Activated T-helper 1 cell treated with Interleukin-2 at 50 U/mL for 16 hours (primary cell): ENCODE measurements around the gene GFOD1.

Experiments used
- DNase-seq: peaks from one replicate; pipeline ENCODE4 v3.0.0-alpha.2; 2020; ENCODE audit warnings: low read depth

GFOD1 gene

DNA sequence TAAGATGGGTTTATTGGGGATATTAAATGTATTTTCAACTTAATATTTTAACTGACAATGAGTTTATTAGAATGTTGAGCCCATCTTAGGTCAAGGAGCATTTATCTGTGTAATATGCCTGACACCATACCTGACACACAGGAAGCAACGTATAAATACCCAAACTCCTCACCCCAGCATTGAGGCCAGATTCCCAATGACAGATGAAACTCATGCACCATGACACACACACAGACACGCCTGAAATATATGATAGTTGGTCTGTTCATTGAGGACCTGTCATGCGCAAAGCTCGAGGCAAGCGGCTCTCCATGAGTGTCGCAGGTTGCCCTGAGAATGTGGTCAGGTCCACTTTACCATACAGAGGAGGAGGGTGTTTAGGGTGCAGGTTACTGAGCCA is 64.1 kb downstream of the GFOD1 start:
- no peak for DNase-seq

DNA sequence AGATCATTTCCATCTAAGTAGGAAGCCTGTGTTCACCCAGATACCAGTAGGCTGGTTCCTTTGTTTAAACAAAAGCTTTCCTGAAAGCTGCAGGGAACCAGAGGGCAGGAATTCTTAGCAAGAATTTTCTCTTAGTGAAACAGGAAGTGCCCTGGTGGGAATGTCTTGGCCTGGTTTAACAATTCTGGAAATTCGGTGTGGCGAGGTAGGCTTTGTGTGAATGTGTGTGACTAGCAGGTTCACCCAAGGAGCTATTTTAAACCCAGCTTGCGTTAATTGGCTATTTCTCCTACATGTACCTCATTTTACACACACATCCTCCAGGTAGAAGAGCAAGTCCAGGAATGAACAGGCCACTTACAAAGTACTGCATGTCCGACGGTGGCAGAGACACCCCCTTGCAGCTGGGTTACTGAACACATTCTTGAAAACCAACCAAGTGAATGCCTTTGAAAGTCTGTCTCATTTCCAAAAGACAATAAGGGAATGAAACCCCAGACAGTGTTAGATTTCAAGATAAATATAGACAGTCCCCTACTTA is 64.6 kb downstream of the GFOD1 start:
- no peak for DNase-seq

DNA sequence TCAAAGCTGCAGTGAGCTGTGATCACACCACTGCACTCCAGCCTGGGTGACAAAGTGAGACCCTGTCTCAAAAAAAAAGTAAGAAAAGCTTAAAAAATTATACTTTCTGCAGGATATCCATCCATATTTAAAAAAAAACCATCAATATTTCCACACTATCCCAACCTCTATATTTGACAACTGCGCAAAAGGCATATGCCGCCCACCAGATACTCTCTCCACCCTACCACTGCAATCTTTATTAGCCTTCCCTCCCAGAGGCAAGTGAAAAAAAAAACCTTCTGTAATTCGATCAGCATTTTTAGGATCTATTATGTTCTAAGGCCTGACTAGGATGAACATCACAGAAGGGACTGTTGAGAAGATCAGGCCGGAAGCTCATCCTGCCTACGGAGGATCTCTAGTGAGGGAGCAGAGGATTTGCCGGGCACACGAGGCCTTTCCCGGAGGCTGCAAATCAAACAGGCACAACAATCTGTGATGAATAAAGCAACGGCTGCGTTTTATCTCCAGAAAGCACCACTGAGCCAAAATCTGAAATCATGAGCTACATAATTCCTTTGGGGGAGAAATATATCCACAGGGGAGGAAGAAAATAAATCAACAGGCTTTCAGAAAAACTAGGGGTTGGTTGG is 65.9 kb downstream of the GFOD1 start:
- no peak for DNase-seq

DNA sequence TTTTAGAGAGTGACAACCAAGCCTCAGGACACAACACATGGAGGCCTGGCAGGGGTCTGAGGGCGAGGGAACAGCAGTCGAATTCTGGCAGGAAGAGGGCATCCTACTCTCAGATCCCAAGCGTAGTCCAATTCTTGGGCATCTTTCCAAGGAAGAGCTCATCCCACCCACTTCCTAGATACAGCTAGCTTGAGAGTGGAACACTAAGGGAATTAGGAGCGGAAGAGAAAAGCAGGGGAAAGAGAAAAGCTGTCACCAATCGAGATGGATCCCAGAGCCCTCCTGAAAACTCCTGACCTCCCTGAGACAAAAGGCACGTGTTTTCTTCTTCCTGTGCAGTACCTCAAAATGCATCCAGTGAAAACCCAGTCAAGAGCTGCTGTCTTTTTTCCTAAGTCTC is 67.1 kb downstream of the GFOD1 start:
- no peak for DNase-seq

DNA sequence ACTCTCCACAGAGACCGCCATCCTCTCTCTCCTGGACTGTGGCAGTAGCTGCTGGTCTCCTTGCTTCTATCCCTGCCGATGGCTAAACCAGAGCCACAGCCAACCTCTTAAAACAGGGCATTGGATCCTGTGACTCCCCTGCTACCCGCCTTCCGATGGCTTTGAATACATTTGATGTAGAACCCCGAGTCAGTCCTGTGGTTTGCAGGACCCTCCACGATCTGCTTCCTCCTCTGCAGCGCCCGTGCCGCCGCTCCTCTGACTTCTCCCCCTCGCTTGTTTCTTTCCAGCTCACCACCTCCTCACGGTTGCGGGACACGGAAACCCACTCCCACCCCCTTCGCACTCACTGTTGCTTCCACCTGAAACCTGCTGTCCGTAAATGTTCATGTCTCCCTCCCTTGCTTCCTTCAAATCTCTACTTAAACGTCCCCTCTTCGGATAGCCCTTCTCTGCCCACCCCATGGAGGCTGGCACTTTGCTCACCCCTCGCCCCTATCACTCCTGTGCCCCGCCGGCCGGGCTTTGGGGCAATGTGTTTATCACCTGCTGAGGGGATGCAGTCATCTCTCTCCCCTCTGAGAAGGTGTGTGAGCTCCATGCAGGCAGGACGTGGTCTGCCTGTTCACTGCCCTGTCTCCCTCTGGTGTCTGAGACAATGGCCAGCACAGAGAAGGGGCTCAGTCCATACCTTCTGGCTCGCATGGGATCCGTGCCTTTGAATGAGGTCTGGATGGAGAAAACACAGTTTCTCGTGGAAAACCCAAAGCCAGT is 67.8 kb downstream of the GFOD1 start:
- no peak for DNase-seq

DNA sequence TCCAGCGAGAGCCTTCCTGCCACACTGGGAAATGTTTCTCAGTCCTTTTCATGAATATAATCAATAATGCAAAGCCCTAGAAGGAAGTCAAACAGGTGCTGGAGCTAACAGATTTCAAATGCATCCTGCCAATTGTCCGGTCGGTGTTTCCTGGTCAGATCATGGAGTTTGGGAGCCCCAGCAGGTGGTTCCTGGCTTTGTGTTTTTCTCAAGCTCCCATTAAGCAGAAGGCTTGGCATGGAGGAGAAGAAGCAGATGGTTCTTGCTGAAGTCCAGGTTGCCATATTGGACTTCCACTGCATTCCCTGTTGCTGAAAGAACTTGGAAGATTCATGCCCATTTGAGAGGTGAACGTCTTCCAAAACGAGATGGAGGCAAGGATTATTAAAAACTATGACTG is 68.6 kb downstream of the GFOD1 start:
- no peak for DNase-seq

DNA sequence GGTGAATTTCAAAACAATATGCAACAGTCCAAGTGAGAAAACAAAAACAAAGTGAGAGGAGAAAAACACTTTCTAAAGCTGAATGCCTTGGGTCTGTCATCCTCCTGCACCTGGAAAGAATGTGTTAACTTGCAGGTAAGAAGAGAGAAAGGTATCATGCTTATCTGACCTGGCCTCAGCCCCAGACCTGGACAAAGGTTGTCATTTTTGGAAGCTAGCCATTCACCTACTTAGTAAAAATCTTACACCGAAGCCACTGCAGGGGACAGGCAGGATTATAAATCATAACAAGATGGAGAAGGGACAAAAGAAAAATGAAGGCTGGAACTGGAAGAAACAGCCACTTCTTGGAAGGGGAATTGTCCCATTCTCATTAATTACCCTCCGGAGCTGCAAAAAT is 69.4 kb downstream of the GFOD1 start:
- no peak for DNase-seq

DNA sequence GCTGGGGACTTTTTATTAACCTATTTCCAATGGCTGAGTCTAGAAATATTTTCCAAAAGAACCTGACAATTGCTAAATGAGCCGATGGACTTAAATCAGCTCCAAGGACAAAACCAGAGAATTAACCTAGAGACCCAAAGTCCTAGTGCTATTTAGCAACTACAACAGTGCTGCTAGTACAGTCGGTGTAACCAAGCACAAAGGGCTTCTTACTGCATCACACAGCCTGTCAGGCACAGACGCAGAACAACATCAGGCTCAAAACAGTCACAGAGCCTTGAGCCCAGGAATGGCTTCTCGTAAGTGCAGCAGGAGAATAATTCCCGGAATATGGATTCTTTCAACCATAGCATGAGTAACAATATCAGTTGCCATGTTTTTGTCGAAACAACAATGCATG is 70.0 kb downstream of the GFOD1 start:
- DNase-seq: no peak

DNA sequence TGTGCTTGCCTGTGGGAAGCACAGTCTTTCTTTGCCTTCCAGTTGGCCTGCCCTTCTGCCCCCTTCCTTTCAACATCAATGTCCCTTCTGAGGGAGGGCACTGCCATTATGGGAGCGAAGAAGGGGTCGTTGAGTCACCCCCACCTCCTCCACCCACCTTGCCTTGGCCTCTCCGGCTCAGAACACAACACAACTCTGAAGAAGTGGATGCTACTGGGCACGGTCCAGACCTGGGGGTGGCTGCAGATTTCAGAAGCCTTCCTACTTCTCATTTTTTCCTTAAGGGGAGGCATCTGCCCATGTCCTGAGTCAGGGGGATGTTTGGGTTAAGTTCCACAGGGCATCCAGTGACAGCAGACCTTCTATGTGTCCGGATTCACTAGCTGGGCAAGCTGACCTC is 72.1 kb downstream of the GFOD1 start:
- no peak for DNase-seq

DNA sequence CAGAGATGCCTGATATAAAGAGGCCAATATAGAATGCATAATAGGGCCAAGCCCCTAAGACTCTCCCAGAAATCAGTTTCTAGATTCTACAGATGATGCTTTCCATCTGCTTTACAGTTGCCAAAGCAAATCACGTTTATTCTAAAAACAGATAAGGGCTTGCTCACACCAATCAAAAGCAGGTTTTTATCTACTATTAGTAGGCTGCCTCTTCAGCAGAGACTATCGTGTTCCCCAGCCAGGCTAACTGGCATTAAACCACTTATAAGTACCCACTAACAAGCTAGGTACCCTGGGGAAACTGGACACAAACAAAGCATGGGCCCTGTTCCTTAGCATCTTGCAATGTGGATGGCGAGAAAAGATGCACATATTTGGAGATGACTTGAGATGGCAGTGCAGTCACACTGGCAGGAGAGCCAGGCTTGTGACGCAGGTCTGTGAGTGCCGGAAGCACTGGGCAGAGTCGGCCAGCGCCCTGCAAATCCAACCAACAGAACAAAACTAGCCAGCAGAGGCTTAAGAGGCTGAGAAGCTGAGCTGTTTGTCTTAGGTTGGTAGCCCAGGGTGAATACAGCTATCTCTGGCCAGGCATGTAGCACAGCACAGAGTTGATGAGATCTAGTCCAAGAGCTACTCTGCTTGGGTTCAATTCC is 73.4 kb downstream of the GFOD1 start:
- DNase-seq: no peak

DNA sequence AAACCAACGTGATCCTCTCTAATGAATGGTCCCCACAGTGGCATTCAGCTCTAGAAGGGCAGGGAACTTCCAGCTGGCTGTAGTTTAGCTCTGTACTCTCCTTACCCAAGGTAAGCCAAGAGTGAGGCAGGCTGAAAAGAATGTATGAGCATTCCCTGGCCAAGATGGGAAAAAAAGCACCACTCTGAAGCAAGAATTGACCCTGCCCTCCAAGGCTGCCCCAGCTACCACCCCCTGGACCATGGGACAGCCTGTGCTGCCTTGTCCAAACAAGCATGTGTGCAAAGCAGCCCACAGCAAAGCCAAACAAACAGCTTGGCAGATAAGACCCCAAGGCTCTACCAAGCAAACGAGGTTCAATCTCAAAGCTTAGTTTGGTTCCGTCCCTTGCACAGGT is 73.9 kb downstream of the GFOD1 start:
- no peak for DNase-seq

DNA sequence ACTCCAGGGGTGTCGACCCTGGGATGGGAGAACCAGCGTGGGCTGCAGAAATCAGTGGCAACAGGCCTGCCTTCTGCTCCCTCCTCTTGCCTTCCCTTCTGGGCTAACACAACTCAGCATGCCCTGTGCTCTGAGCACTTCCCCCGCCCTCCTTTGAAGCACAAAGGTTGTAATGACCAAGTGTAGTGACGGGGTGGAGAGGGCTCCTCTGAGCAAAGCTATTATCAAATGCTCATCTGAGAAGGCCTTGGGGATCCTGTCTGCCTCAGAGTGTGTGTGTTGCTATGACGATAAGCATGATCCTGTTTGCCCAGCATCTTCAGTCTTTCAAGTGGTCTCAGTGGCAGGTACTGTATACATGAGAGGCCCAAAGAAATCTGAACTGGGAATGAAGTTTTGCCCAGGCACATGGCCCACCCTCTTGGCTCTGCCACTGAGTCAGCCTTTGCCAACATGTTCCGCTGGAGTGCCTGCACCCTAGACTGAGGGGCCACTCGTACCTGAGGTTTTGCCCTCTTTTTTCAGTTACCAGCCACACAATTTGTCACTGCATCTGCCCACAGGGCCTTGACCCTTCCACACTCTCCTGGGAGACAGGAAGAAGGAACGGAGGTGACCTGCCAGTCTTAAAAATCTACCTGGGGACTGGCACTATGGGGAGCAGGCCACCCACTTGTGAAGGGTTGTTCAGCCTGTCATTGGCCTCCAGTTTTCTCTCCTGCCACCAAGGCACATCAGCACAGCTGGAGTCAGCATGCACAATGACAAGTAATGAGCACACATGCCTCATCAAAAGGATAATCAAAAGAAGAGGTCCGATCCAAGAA is 74.5 kb downstream of the GFOD1 start:
- DNase-seq: no peak

DNA sequence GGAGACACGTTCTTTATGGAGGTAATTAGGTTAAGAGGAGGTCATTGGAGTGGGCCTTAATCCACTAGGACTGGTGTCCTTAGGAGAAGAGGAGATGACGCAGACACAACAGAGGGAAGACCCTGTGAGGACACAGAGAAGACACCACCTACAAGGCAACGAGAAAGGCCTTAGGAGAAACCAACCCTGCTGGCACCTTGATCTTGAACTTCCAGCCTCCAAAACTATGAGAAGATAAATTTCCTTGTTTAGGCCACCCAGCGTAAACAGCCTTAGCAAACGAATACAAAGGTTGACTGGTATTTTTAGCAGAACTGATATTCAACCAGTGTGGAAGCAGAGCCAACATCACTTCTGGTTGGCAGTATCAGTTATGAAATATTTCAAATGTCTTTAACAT is 75.2 kb downstream of the GFOD1 start:
- no peak for DNase-seq

DNA sequence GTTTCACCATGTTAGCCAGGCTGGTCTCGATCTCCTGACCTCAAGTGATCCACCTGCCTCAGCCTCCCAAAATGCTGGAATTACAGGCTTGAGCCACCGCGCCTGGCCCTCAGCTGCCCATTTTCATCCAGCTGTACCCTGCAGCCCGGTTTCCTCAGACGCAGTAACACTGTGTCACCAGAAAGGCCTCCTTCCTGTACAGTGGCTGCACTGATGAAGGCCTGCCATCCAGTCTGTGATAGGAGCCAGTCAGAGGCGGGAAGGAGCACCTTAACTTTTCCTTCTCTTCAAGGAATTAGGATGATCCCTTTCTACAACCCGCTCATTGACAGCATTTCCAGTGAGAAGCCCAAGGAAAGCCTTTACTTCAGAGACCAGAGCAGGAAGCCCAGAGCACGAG is 75.9 kb downstream of the GFOD1 start:
- DNase-seq: no peak

DNA sequence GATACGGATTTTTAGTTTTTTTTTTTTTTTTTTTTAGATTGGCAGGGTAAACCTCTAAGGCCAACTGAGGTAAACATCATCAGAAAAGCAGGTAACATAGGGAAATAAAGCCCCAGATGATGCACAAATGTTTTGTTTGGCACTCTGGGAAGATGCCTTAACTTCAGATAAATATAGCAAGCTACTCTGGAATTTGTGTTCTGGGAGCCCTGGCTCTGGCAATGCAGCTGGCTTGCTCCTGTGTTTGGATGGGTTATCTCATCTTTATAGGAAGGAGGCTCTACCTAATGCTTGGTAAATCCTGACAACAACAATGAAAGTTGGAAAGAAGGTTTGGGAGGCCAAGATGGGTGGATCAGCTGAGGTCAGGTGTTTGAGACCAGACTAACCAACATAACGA is 77.4 kb downstream of the GFOD1 start:
- no peak for DNase-seq

DNA sequence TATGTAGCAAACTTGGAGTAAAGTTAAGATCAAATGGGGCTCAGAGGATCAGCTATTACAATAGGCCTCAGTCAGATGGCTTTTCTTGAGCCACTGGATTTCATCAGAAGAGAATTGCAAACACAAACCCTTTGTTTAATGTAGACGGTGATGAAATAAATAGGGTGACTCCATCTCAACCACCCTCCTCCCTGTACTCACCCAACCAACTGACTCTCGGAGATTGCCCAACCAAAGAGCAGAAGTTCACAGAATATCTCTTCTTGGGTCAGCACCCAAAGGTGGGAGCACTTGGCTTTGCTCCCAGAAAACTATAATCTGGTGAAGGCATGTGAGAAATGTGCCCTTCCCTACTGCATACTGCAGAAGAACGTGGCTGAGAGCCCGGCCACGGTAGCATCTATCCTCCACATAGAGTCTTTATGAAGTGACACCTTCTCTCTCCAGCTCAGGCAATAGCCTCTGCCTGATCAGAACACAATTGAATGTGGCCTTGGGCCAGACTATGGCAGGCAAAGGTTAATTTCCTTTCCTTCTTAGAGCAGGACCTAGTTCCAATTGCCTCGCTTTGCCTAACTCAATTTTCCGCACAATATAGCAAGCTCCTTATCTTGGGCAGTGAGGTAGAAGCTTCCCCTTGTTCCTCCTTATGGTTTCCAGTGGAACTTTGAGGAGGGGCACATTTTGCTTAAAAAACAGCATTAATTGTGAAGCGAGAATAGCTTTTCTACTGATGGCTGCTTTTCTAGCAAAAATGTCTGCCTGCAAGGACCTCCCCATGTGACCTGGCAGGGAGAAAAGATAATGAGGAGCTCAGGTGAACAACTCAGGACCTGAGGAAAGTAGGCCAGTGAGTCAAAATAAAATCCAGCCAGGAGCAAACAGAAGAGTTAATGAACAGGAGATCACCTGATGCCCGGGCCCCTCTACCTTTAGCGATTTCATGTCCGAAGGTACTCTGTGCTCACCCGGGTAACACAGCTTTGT is 79.4 kb downstream of the GFOD1 start:
- DNase-seq: no peak

DNA sequence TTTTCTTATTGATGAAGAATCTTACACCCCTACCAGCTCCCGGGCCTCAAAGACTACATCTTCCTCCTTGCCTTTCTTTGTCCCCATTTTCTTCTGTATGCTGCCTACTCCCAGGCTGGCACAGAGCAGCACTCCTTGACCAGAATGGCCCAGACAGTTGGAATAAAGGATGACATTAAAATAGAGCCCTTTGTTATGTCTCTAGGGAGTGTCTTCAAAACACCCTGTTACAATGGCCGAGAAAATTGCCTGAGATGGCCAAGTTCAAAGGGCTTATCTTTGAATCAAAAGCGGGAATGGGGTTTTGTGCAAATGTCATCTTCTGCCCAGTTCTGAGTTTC is 80.1 kb downstream of the GFOD1 start:
- DNase-seq: no peak

DNA sequence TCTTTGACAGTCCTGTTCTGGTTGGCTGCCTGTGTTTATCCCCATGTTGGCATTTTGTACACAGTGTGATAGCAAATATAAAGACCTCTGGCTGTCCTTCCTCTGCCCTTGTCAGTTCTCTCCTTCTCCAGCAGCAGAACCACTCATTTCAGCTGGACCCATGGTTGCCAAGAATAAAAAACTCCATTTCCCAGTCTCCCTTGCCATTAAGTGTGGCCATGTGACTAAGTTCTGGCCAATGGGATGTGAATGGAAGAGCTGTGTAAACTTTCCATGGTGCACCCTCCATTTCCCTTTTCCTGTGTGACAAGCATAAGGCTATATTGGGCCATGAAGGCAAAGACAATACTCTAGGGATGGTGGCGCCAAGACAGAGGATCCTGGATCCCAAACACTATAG is 80.6 kb downstream of the GFOD1 start:
- DNase-seq: no peak

DNA sequence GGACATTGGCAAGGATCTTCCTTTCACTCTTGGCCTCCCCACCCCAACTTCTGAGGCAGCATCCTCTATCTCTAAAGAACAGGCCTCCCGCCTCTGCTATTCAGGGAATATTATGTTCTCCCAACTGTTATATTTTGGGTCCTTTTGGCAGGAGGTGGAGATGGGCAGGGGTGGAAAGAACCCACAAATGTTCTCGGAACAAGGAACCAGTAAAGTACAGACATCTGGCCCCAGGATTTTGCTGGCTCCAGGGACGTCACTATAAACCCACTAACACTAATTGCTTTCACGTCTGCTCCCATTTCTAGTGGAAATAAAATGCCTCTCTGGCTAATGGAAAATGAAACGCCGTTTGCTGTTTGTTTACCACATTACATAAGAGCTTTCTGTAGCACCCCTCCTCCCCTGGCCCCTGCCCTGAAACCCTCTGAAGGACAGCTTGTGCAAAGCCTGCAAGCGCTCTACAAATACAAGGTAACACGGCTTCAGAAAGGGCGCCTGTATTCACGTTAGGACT is 81.4 kb downstream of the GFOD1 start:
- DNase-seq: no peak

DNA sequence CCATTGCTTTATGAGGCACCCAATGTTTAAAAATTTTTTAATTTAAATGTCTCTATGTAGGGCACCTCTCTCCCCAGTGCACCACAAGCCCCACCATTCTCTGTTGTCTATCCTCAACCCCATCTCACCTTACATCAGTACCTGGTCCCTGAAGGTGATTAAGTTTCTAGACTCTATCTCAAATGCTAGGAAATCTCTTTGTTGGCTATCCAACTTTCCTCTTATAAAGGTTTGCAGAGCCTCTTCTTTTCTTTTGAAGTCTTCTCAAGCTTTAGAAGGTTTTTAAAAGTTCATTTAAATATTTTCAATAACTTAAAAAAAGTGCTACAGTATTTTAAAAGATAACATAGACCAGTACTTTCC is 82.5 kb downstream of the GFOD1 start:
- DNase-seq: no peak

DNA sequence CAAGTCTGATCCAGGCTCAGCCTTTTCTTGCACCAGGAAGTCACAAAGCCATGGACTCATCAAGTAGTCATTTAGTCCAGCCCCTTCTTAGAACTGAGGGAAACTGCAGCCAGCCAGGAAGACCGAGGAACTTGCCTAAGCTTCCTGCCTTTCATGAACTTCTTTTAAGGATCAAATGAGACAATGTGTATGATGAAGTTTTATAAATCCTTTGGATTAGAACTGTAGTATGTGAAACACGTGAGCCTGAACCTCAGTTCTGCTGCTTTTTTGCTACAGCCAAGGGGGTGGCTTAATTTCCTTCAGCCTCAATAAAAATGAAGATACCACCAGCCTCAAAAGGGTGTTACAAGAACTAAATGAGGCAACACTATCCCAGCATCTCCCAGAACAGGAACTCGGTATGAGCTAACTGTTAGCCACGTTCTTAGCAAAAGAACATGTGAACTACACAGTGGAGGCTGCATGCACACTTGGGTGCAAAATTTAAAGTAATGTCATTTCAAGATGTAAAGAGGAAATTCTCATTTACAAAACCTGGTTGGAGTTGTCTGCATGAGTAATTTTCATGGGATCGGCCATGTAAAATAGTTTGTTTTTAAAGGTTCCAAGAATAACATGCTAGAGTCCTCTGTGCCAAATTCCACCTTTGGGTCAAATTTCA is 83.0 kb downstream of the GFOD1 start:
- DNase-seq: no peak
